ENCODE results near the gene MACROD2.

DNA sequence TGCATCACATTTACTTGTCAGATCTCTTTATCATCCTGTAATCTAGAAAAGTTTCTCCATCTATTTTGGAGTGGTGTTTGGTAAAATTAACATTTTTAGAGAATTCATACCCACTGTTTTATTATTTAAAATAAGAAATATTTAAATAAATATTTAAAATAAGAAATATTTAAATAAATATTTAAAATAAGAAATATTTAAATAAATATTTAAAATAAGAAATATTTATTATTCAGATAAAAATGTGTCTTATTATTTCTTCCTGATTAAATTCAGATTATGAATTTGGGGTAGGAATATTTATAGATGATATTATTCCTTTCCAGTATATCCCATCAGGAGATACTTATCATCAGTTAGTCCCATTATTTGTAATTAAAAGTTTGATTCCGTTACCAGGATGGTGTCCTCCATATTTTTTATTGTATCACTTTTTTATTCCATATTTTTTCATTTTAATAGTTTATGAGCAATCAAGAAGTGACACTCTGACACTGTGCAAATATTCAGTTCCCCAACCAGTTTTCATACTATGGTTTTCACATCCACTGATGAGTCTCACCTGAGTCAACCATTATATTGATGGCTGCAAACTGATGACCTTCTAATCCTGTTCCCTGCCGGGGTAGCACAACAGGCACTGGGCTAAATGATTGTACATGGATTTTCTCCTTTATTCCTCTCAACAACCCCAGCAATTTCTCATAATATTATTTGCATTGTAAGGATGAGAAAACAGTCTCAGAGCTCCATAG, 1555.0 kb downstream of the MACROD2 start:
- TF ChIP-seq CTCF (tag by site-specific recombination; IDR thresholded peaks at IDR 0.05), result no peak
- no peak for TF ChIP-seq ZNF223 (tag by site-specific recombination; IDR thresholded peaks at IDR 0.05)
- TF ChIP-seq, protein P1, sequence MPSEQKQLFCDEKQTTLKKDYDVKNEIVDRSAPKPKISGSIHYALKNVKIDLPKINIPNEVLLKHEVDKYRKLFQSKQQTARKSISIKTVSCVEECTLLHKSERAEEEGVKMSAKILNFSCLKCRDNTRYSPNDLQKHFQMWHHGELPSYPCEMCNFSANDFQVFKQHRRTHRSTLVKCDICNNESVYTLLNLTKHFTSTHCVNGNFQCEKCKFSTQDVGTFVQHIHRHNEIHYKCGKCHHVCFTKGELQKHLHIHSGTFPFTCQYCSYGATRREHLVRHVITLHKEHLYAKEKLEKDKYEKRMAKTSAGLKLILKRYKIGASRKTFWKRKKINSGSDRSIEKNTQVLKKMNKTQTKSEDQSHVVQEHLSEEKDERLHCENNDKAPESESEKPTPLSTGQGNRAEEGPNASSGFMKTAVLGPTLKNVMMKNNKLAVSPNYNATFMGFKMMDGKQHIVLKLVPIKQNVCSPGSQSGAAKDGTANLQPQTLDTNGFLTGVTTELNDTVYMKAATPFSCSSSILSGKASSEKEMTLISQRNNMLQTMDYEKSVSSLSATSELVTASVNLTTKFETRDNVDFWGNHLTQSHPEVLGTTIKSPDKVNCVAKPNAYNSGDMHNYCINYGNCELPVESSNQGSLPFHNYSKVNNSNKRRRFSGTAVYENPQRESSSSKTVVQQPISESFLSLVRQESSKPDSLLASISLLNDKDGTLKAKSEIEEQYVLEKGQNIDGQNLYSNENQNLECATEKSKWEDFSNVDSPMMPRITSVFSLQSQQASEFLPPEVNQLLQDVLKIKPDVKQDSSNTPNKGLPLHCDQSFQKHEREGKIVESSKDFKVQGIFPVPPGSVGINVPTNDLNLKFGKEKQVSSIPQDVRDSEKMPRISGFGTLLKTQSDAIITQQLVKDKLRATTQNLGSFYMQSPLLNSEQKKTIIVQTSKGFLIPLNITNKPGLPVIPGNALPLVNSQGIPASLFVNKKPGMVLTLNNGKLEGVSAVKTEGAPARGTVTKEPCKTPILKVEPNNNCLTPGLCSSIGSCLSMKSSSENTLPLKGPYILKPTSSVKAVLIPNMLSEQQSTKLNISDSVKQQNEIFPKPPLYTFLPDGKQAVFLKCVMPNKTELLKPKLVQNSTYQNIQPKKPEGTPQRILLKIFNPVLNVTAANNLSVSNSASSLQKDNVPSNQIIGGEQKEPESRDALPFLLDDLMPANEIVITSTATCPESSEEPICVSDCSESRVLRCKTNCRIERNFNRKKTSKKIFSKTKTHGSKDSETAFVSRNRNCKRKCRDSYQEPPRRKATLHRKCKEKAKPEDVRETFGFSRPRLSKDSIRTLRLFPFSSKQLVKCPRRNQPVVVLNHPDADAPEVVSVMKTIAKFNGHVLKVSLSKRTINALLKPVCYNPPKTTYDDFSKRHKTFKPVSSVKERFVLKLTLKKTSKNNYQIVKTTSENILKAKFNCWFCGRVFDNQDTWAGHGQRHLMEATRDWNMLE (tag by site-specific recombination; conservative IDR thresholded peaks at IDR 0.05; ENCODE audit: low read depth), result no peak
- no peak for TF ChIP-seq ATF2 (tag by site-specific recombination; IDR thresholded peaks at IDR 0.05; ENCODE audit: low read depth)
- no peak for TF ChIP-seq ZNF626 (tag by site-specific recombination; IDR thresholded peaks at IDR 0.05)
- no peak for TF ChIP-seq ZNF558 (tag by site-specific recombination; IDR thresholded peaks at IDR 0.05)
